Measurements from ENCODE around the gene IFITM2.

- TF ChIP-seq POLR2AphosphoS5 (IDR thresholded peaks at IDR 0.05; ENCODE audit: low read depth, low read length) (no peak), TAF1 (IDR thresholded peaks at IDR 0.05; ENCODE audit: low read depth, low read length) (no peak), POLR2A (IDR thresholded peaks at IDR 0.05; ENCODE audit: low read depth, low read length) (no peak), PAX5 (IDR thresholded peaks at IDR 0.05; ENCODE audit: insufficient read depth, low read length, severe bottlenecking) (no peak)
These were observed 50.6 kb downstream of the IFITM2 start for GRCh38 chr11:358129-358800.

Data from GM12891 (cell line).